Measurements from ENCODE around the gene ADH6.

The ADH6 gene

GRCh38 chr4:99161373-99162099 is 57.5 kb downstream of the ADH6 start:
- TF ChIP-seq CTCF (conservative IDR thresholded peaks at IDR 0.05; ENCODE audit: low read depth, low read length), result no peak
- no peak overlapping the region for H3K4me3 ChIP-seq (ENCODE audit: low read length)
- DNase-seq (ENCODE audit: low read depth), result no peak

- no peak overlapping the region for H3K4me3 ChIP-seq (ENCODE audit: low read length)
- no peak for DNase-seq (ENCODE audit: low read depth)
- no peak for TF ChIP-seq CTCF (conservative IDR thresholded peaks at IDR 0.05; ENCODE audit: low read depth, low read length)
Observed at GRCh38 chr4:99159699-99160098, 59.3 kb downstream of the ADH6 start.

- H3K4me3 ChIP-seq (ENCODE audit: low read length), result no peak overlapping the region
- no peak for DNase-seq (ENCODE audit: low read depth)
Observed at GRCh38 chr4:99157478-99157935, 61.5 kb downstream of the ADH6 start.

GRCh38 chr4:99156992-99157391 is 62.1 kb downstream of the ADH6 start:
- no peak overlapping the region for H3K4me3 ChIP-seq (ENCODE audit: low read length)
- DNase-seq (ENCODE audit: low read depth), result no peak
- TF ChIP-seq CTCF (conservative IDR thresholded peaks at IDR 0.05; ENCODE audit: low read depth, low read length), result no peak

More at GRCh38 chr4:99157478-99157935, 61.5 kb downstream of the ADH6 start:
- no peak for TF ChIP-seq CTCF (conservative IDR thresholded peaks at IDR 0.05; ENCODE audit: low read depth, low read length)

- TF ChIP-seq CTCF (conservative IDR thresholded peaks at IDR 0.05; ENCODE audit: low read depth, low read length), result no peak
- H3K4me3 ChIP-seq (ENCODE audit: low read length), result no peak overlapping the region
- no peak for DNase-seq (ENCODE audit: low read depth)
Observed at GRCh38 chr4:99154658-99155342, 64.2 kb downstream of the ADH6 start.

All from retinal pigment epithelial cell (primary cell).